HG02588 (cell line): Measurements from ENCODE around the gene SRGAP2.
"Not testable (repeated sequence)": the region's sequence is repeated elsewhere in the genome, so short reads cannot be mapped to it uniquely, and the experiment has no call there.

Experiments used
- ATAC-seq: cut with Tn5 transposase; IDR thresholded peaks from one replicate; pipeline ENCODE4 v1.9.1; 2021; ENCODE audit warnings: mild to moderate bottlenecking, moderate library complexity; ENCODE audit not compliant: unreplicated experiment

Gene SRGAP2

GRCh38 chr1:206203364-206204158 is at the start of gene SRGAP2:
SRGAP2 (plus strand) TSS chr1:206203541; CDS start chr1:206205971, 2,430 bp downstream.
- peak; percentile 1 for ATAC-seq

GRCh38 chr1:206167350-206168029 is 35.9 kb upstream of the SRGAP2 start:
- ATAC-seq: not testable (repeated sequence)

- not testable (repeated sequence) for ATAC-seq
Observed at GRCh38 chr1:206169794-206170193, 33.5 kb upstream of the SRGAP2 start.

GRCh38 chr1:206173110-206173719 is 30.1 kb upstream of the SRGAP2 start:
- not testable (repeated sequence) for ATAC-seq

- not testable (repeated sequence) for ATAC-seq
Observed at GRCh38 chr1:206174182-206174868, 29.0 kb upstream of the SRGAP2 start.

- not testable (repeated sequence) for ATAC-seq
Observed at GRCh38 chr1:206175459-206176113, 27.8 kb upstream of the SRGAP2 start.

GRCh38 chr1:206176114-206176502 is 27.2 kb upstream of the SRGAP2 start:
- not testable (repeated sequence) for ATAC-seq

- not testable (repeated sequence) for ATAC-seq
Observed at GRCh38 chr1:206178061-206178989, 25.0 kb upstream of the SRGAP2 start.

- not testable (repeated sequence) for ATAC-seq
Observed at GRCh38 chr1:206179666-206180065, 23.7 kb upstream of the SRGAP2 start.

- ATAC-seq: not testable (repeated sequence)
Observed at GRCh38 chr1:206182368-206183317, 20.7 kb upstream of the SRGAP2 start.

- ATAC-seq: not testable (repeated sequence)
Observed at GRCh38 chr1:206183788-206184187, 19.6 kb upstream of the SRGAP2 start.

- not testable (repeated sequence) for ATAC-seq
Observed at GRCh38 chr1:206185778-206186177, 17.6 kb upstream of the SRGAP2 start.

- not testable (repeated sequence) for ATAC-seq
Observed at GRCh38 chr1:206186826-206187225, 16.5 kb upstream of the SRGAP2 start.

GRCh38 chr1:206195182-206195581 is 8.2 kb upstream of the SRGAP2 start:
- ATAC-seq: not testable (repeated sequence)

- ATAC-seq: not testable (repeated sequence)
Observed at GRCh38 chr1:206196748-206197424, 6.5 kb upstream of the SRGAP2 start.

GRCh38 chr1:206202789-206203363 is 465 bp upstream of the SRGAP2 start, which contains the start of gene FAM72A:
FAM72A (minus strand) TSS chr1:206202839; CDS start chr1:206202025, 814 bp downstream.
- ATAC-seq: peak; percentile 87

- ATAC-seq: not testable (repeated sequence)
Observed at GRCh38 chr1:206204159-206204511, 794 bp downstream of the SRGAP2 start.
